NCI-H510A (cell line): ENCODE data around the gene MINDY4.

ENCODE experiments used
- DNase-seq: peaks from one replicate; lab custom pipeline; 2025; lab: John Stamatoyannopoulos, UW

The MINDY4 gene

GRCh38 chr7:30771174-30771879 is at the start of gene MINDY4:
TSS of gene MINDY4 (plus strand) at chr7:30771417. CDS start at chr7:30771494, 77 bp downstream.
- peak; percentile 68 for DNase-seq

DNA sequence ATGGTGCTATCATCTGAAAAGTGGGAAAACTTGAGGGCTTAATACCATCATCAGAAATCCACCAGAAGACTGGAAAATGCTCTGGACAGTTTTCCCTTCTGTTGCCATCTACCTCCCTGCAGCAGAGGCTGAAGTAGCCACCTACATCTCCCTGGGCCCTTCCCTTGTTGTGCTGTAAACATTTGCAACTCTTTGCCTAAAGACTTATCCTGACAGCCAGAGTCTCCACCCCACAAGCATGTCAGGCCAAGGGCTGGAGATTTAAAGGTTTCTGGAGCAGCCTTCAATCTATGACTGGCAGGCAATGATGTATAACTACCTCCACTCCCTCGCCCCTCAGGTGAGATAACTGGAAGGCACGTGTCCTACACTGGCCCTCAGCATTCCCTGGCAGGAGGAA is 49.0 kb upstream of the MINDY4 start:
- DNase-seq = no peak

DNA sequence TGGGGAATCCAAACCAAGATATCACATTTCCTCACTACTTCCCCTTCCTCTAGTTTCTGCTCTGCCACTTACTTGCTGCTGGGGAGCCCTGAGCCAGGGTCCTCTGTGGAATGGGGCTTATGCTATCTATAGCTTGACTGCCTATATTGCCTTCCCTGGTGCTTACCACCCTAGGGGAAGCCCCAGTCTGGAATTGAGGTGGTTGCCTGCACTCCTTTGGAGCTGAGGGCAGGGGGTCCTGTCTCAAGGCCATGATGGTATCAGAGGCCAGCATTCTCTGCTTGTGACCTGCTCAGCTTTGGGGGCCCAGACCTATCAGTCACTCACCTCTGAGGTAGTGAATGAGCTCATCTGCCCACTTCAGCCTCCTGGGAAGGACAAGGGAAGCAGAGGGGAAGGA is 48.5 kb upstream of the MINDY4 start:
- DNase-seq = no peak

GRCh38 chr7:30723776-30724175 is 47.4 kb upstream of the MINDY4 start:
- no peak for DNase-seq

GRCh38 chr7:30726296-30727006 is 44.8 kb upstream of the MINDY4 start:
- no peak for DNase-seq

- DNase-seq = no peak
These were observed 43.9 kb upstream of the MINDY4 start for GRCh38 chr7:30727061-30727945.

- DNase-seq = no peak
These were observed 42.6 kb upstream of the MINDY4 start for GRCh38 chr7:30728591-30729100.

GRCh38 chr7:30729642-30730041 is 41.6 kb upstream of the MINDY4 start:
- no peak for DNase-seq

DNA sequence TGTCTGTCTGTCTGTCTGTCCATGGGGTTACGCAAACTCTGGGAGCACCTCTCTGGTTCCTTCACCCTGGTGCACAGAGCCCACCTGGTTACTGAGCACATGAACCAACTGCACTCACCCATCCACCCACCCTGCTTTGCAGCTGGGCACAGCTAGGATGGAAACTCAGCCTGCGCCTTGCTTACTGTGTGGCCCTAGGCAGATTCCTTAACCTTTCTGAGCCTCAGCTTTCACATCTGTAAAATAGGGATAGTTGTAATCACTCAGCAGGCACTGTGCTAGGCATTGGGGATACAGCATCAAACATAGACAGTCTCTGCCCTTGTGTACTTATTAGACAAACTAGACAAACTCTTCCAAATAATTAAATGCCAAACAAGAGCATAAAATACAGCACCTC is 41.1 kb upstream of the MINDY4 start:
- DNase-seq = no peak

DNA sequence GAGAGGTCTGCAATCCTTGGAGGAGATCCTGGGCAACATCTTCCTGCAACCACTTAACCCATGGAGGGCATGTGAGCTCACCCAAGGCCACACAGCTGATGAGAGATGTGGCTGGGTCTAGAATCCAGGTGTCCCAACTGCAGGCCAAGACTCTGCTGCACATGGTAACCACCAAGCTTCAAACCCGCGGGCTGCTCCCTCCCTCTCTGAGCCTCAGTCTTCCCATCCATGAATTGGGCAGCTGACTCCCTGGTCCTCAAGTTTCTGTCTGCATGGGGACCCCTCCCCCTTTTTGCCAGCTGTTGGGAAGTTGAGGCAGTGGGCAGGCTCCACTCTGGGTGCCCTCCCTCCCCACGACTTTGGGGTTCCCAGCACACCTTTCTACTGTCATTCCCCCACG is 40.2 kb upstream of the MINDY4 start:
- DNase-seq = no peak

- DNase-seq = no peak
These were observed 39.6 kb upstream of the MINDY4 start for GRCh38 chr7:30731581-30731980.

DNA sequence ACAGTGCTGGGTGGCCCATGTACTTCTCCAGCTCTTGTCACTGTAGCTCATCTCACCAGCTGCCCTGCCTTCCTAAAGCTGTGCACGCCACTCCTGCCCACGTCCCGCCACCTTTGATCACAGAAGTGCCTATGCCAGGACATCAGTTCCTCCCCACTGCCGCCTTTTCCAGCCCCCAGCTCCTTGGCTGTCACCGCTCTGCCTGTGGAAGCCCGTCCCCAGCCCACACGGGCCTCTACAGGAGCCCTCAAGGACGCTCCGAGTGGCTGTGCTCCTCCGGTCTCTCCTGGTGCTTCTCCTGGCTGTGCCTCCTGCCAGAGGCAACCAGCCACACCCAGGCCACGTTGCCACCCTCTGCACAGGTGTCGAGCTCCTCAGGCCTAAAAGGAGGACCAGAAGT is 38.6 kb upstream of the MINDY4 start:
- DNase-seq = no peak

- DNase-seq = no peak
These were observed 38.0 kb upstream of the MINDY4 start for GRCh38 chr7:30733216-30733615.

- DNase-seq = no peak
These were observed 37.5 kb upstream of the MINDY4 start for GRCh38 chr7:30733691-30734090.

- DNase-seq = no peak
These were observed 36.7 kb upstream of the MINDY4 start for GRCh38 chr7:30734497-30734896.

- DNase-seq = no peak
These were observed 35.6 kb upstream of the MINDY4 start for GRCh38 chr7:30735631-30736030.

DNA sequence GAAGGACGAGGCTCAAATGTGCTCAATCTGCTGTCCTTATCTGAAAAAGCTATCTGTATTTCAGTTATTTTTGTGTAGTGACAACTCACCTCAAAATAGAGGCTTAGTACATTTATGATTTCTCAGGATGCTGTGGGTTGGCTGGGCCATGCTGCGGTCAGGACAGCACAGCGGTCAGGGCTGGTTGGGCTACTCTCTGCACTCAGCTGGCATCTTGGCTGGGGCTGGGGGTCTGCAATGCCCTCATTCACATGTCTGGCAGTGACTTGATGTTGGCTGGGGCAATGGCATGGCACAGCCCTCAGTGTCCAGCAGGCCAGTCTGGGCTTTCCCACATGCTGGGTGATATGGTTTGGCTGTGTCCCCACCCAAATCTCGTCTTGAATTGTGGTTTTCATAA is 34.9 kb upstream of the MINDY4 start:
- DNase-seq = no peak

DNA sequence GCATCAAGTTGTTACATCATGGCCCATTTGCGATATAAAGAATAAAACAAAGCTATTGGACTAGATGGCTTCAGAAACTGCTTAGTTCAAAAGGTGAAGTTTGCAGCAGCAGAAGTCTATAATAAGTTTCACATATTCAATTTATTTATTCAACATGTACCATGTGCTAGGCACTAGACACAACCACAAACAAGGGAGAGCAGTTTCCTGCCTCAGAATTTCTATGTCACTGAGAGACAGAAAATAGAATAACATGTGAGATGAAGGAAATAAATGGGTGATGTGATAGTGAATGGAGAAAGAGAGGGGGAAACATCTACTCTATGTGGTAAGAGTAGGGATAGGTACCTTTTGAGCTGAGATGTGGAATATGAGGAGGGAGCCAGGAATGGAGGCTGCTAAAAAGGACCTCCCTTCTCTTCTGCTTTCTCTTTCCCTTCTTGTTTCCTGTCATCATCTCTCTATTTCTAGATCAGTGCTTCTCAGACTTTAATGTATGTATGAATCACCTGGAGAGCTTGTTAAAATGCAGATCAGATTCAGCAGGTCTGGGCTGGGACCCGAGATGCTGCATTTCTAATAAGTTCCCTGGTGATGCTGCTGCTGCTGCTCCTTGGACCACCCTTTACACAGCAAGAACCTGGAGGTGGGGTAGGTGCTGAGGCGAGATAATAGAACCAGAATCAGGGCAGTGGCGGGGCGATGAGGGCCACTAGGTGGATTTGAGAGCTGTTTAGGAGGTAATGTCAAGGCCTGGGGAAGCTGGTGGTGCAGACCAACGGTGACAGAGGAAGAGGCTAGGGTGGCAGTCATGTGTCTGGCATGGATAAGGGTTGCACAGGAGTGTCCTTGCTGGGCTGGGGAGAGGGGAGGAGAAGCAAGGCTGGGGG is 32.9 kb upstream of the MINDY4 start:
- DNase-seq = no peak

GRCh38 chr7:30739691-30740090 is 31.5 kb upstream of the MINDY4 start:
- DNase-seq = no peak

DNA sequence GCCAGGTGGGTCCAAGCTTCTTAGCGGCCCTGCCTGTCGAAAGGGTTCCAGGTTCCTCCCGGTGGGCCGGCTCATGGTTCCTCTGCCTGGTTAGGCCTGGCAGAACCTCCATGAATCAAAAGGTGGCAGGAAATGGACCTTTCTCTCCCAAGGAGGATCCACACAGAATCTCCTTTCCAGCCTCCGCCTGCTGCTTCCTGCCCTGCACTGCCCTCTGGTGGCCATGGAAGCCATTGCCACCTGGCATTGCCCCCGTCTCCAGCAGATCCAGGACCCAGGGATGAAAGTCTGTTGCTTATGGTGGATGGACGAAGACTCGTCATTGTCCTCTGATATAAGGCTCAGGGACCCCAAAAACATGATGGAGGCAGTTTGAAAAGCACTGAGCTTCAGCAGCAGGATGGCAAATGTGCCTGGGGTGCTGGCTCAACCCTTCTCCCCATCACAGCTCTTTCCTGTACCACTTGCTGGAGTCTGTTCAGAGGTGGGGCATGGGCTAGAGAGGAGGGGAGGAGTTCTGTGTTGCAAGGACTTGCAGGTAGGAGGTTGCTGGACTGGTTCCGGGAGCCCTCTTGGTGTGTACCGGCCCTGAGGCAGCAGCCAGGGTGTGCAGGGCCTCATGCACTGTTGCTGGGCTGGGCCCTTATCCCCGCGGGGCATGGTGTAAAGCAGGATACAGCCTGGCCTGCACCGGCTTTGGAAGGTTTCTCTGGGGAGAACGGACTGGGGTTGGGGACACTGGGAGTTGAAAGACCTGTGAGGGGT is 30.6 kb upstream of the MINDY4 start:
- peak; percentile 51 for DNase-seq

DNA sequence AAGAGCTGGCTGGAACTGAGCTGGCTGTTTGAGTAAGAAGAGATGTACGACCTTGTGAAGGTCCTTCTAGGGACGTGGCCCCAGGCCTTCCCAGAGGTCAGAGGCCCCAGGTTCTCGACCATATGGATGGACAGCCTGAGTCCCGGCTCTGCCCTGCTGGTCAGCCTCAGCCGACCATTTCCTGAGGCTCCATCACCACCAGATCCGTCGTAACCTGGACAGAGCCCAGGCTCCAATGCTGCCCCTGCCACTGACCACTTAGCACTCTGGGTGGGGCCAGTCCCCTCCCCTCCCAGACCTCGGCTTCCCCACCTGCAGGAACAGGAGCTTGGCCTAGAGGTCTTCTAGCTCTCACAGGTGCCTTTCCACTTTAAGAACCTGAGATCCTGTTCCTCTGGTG is 29.9 kb upstream of the MINDY4 start:
- DNase-seq = no peak
